ENCODE data around the gene ARHGEF33.

ARHGEF33 gene

DNA sequence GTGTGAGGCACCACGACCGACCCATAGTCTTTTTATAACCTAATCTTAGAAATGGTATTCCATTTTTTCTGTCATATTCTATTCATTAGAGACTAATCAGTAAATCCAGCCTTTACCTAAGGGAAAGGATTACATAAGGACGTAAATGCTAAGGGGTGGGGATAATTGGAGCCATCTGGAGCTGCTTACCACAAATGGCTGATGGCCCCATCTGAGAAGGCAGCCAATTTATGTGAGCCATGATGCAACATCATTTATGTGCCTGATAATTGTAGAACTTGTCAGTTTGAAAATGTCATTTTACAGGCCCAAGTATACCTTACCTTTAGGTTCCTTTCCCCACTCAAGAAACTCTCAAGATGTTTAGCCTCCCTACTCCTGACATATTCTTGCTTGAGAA is 44.0 kb downstream of the ARHGEF33 start:
- TF ChIP-seq GATA2 (IDR thresholded peaks at IDR 0.05; ENCODE audit: low read depth, low read length) (no peak), GATA3 (IDR thresholded peaks at IDR 0.05; ENCODE audit: low read depth, low read length) (no peak)

DNA sequence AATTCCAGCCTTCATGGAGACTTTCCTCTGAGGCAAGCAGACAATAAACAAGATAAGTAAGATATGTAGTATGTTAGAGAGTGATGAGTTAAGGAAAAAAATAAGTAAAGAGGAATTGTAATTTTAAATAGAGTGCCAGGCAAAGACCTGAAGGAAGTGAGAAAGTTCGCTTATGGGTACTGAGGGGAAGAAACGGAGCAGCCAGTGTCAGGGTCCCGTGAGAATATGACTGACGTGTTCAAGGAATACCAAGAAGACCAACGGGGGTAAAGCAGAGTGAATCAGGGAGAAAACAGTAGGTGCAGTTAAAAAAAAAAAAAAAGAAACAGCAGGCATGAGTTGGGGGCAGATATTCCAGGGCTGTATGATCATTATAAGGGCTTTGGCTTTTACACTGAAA is 45.1 kb downstream of the ARHGEF33 start:
- TF ChIP-seq GATA3 (IDR thresholded peaks at IDR 0.05; ENCODE audit: low read depth, low read length) (no peak), GATA2 (IDR thresholded peaks at IDR 0.05; ENCODE audit: low read depth, low read length) (no peak)

DNA sequence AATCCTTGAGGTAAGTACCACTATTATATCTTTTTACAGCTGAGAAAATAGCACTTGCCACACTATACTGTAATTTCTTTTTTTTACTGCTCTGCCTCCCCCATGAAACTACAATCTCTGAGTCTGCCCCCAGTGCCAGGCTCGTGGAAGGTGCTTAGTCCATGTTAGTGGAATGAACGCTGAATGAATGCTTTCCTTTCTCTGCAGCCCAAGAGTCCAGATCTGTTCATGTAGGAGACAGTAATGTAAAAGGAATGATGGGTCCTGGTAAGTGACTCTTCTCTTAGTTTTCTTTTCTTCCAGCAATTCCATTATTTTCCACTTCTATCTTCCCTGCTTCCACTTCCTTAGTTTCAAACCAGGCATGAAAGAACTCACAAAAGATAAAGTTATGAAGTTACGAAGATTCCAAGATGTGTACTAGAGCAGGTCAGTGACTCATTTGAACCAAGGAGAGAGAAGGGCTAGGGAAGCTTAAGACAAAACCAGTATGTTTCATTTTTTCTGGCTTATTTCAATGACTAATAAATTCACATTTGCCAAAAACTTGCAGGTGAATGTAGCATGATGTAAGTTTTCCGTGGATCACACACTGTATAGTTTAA is 46.0 kb downstream of the ARHGEF33 start:
- no peak for TF ChIP-seq GATA3 (IDR thresholded peaks at IDR 0.05; ENCODE audit: low read depth, low read length)
- no peak for TF ChIP-seq GATA2 (IDR thresholded peaks at IDR 0.05; ENCODE audit: low read depth, low read length)

DNA sequence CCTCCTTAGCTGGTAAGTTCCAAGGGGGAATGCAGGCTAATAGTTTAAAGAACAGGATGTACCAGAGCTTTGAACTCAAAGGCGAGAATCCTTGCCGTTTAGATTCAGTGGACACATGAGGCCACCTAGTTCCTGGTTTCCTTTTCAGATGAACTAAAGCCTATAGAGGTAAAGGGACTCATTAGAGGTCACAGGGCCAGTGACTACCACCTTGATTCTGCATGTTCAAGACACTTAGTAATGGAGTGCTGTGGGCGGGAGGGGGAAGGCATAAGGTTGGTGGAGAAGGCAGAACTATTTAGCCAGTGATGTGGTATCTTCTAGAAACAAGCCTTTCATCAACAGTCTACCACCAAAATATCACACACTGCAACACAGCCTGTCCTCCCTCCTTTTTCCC is 47.9 kb downstream of the ARHGEF33 start:
- TF ChIP-seq GATA3 (IDR thresholded peaks at IDR 0.05; ENCODE audit: low read depth, low read length): no peak
- no peak for TF ChIP-seq GATA2 (IDR thresholded peaks at IDR 0.05; ENCODE audit: low read depth, low read length)

DNA sequence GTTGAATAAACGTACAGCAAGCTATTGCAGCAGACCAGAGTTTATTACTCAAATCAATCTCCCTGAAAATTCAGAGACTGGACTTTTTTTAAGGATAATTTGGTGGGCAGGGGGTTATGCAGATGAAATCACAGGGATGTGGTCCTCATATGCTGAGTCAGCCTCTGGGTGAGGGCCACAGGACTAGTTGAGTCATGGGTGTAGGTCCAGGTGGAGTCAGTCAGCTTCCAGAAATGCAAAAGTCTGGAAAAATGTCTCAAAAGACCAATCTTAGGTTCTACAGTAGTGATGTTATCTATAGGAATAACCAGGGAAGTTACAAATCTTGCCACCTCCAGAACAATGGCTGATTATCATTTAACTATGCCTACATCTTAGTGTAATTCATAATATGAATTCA is 51.1 kb downstream of the ARHGEF33 start:
- TF ChIP-seq GATA3 (IDR thresholded peaks at IDR 0.05; ENCODE audit: low read depth, low read length) (no peak), GATA2 (IDR thresholded peaks at IDR 0.05; ENCODE audit: low read depth, low read length) (no peak)

DNA sequence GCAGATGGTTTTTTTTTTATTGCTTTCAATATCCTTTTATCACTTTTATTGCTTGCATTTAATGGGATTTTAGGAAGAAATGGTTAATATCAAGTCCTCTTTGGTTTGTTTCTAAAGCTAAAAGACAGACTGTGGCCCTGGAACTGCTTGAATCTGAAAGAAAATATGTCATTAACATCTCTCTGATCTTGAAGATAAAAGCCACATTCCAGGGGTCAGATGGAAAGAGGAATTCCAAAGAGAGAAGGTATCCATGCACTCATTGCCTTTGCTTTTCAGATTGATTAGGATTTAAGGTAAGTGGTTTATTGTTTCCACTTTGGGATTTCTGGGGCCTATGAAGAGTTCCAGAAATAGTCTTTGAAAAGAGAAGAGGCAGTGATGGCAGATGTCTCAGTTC is 54.1 kb downstream of the ARHGEF33 start:
- no peak for TF ChIP-seq GATA3 (IDR thresholded peaks at IDR 0.05; ENCODE audit: low read depth, low read length)
- TF ChIP-seq GATA2 (IDR thresholded peaks at IDR 0.05; ENCODE audit: low read depth, low read length): no peak

DNA sequence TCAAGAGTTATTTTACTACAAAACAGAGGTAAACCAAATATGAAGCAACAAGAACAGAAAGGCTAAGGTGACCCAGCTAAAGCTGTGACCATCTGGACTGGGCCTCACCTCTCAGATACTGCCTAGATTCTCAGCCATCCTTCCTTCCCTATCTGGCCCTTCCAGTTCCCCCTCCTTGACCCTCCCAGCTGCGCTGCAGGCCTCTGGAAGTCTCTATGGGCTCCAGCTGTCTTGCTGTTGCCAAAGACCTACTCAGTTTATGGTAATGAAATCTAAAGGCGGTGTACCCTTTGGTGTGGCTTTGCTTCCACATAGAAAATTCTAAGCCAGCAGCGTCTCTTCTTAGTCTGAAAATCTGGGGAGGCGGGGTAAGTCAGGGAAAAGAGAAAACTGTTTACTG is 55.7 kb downstream of the ARHGEF33 start:
- no peak for TF ChIP-seq GATA2 (IDR thresholded peaks at IDR 0.05; ENCODE audit: low read depth, low read length)
- TF ChIP-seq GATA3 (IDR thresholded peaks at IDR 0.05; ENCODE audit: low read depth, low read length): no peak

DNA sequence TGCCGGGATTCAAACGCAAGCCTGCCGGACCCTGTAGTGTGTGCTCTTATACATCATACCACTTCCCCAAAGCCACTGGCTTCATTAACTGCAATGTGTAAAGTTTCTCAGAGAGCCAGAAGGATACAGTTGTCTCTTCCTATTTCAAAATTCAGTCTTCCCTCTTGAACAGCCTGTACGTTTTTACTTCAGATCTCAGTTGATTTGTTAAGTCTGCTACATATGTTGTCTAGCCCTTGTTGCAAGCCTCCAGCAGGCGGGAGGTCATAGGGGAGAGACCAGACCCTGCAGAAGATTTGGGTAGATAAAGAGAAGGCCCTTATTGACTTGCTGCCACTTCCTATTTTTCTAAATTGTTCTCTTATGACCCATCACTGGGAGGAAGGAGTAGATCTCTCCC is 56.2 kb downstream of the ARHGEF33 start:
- no peak for TF ChIP-seq GATA2 (IDR thresholded peaks at IDR 0.05; ENCODE audit: low read depth, low read length)
- no peak for TF ChIP-seq GATA3 (IDR thresholded peaks at IDR 0.05; ENCODE audit: low read depth, low read length)

DNA sequence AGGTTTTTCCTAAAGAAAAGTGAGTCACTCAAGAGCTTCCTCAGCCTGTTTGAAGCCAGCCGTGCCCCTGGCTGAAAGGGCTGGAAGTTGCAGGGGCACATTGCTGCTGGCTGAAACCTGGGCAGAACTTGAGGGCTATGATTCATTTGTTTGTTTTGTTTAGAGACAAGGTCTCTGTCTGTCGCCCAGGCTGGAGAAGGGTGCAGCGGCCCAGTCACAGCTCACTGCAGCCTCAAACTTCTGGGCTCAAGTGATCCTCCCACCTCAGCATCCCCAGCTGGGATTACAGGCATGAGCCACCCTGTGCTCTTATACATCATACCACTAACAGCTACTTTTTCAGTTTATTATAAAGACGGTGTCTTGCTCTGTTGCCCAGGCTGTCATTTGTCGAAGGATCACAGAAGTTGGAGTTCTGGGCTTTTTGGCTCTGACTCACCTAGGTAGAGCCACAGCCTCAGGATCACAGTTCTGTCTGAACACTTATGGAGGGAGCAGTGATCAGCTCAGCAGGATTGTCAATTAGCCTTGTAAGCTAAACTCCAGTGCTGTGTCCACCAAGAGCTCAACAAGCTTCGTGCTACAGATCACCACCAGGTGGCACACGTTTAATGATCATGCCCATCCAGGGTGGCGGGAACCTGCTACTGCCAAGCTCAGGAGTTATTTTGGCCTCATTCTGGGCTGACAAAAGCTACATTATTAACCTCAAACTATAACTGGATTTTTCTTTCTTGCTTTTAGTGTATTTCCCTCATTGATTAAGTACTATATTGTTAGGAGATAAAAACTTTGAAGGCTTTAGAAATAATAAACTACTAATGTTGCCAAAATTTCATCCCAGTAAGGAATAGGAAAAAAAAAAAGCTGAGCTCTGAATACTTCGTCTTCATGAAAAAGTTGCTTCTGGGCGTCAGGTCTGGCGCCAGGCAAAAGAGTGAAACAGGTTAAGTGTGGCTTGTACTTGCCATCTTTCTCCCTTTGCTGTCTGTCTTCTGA is 57.9 kb downstream of the ARHGEF33 start:
- TF ChIP-seq GATA3 (IDR thresholded peaks at IDR 0.05; ENCODE audit: low read depth, low read length): no peak
- TF ChIP-seq GATA2 (IDR thresholded peaks at IDR 0.05; ENCODE audit: low read depth, low read length): no peak

DNA sequence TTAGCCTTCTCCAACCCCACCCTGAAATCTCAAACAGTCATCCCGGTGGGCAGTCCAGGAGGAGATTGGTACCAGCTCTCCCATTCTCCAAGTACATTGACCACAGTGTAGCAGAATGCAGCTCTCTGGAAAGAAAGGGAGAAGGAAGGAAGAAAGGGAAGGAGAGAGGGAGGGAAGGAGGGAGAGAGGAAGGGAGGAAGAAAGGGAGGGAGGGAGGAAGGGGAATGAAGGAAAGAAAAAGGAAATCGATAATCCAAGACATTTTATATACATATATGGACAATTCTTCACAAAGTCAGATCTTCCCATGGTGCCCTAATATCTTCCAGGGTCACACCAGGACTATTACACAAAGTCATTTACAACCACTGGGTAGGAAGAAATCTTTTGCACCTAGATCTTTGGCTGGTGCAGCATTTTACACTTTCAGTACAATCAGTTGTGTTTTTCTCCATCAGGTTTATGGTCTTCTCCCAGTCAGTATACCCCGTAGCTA is 58.8 kb downstream of the ARHGEF33 start:
- no peak for TF ChIP-seq GATA2 (IDR thresholded peaks at IDR 0.05; ENCODE audit: low read depth, low read length)
- no peak for TF ChIP-seq GATA3 (IDR thresholded peaks at IDR 0.05; ENCODE audit: low read depth, low read length)

DNA sequence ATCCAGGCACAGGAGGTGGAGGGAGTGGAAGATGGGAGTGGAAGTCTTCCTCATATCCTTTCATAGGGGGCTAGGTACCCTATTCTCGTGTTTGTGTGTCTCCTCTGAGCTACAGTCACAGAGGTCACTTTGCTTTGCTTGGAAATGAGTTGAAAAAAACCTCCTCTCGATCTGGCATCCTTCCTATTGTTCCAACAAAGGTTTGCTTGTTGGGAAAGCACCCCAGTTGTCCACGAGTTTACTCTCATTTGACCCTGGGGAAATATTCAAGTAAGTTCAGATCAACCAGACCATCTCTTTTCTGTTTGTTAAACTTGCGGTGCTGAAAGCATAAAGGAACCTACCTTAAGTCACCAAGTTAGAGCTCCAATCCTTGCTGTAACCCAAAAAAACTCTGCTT is 59.3 kb downstream of the ARHGEF33 start:
- TF ChIP-seq GATA3 (IDR thresholded peaks at IDR 0.05; ENCODE audit: low read depth, low read length) (no peak), GATA2 (IDR thresholded peaks at IDR 0.05; ENCODE audit: low read depth, low read length) (no peak)

DNA sequence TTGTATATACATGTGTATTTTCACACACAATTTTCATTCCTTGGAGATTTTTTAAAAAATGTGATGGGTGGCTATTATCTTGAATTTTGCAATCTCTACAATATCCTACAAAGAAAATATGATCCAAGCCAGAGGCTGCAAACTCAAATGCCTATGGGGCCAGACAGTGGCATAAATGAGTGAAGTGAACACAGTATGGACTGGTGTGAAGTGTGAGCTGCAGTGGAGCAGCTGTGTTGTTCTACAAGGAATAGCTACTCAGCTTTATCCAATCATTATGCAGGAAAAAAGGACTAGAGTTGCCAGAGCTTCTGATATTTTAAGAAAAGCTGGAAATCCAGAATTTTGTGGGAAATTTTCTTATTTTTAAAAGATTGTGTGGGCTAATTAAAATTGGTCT is 62.1 kb downstream of the ARHGEF33 start:
- TF ChIP-seq GATA2 (IDR thresholded peaks at IDR 0.05; ENCODE audit: low read depth, low read length): no peak
- no peak for TF ChIP-seq GATA3 (IDR thresholded peaks at IDR 0.05; ENCODE audit: low read depth, low read length)

DNA sequence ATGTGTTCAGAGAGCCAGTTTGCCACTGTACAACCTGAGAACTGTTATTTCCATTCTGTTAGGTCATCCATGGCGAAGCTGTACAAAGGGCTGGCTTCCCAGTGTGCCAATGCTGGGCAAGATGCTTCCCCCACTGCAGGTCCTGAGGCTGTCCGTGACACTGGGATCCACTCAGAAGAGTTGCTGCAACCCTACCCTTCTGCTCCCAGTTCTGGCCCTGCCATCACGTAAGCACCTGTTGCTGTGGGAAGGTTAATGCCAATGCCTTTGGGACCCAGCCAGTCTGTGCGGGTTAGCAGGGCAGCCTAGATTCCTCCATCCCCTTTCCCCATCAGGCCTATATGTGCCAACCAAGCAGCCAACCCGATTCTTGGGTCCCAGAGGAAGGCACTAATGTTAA is 68.3 kb downstream of the ARHGEF33 start:
- TF ChIP-seq GATA2 (IDR thresholded peaks at IDR 0.05; ENCODE audit: low read depth, low read length): no peak
- no peak for TF ChIP-seq GATA3 (IDR thresholded peaks at IDR 0.05; ENCODE audit: low read depth, low read length)

DNA sequence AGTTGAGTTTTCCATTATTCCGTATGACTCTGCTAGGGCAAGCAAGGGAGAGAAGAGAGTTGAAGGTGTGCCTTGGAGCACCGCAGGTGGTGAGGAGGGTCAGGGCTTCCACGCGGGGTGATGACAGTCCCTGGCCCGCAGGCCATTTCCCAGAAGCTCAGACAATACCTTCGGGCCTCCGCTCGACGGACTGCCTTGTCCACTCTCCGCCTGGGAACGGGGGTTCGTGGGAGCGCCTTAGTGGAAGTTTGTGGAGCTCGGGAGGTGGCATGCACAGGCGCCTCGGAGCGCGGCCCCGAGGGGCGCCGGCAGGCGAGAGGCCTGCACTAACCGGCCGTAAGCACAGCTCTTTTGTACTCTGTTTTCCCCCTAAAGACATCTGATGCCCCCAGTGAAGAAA is 69.8 kb downstream of the ARHGEF33 start:
- TF ChIP-seq GATA2 (IDR thresholded peaks at IDR 0.05; ENCODE audit: low read depth, low read length): no peak
